Measurements from ENCODE around the gene DNAAF5. TPM values are rescaled to one million over a fixed set of nuclear protein-coding genes. Genes with fewer than 3 reads are reported as not detected.

Gene DNAAF5
- total RNA-seq, 2 donors from 2014 or later = 31.0 to 54.9 TPM

DNA sequence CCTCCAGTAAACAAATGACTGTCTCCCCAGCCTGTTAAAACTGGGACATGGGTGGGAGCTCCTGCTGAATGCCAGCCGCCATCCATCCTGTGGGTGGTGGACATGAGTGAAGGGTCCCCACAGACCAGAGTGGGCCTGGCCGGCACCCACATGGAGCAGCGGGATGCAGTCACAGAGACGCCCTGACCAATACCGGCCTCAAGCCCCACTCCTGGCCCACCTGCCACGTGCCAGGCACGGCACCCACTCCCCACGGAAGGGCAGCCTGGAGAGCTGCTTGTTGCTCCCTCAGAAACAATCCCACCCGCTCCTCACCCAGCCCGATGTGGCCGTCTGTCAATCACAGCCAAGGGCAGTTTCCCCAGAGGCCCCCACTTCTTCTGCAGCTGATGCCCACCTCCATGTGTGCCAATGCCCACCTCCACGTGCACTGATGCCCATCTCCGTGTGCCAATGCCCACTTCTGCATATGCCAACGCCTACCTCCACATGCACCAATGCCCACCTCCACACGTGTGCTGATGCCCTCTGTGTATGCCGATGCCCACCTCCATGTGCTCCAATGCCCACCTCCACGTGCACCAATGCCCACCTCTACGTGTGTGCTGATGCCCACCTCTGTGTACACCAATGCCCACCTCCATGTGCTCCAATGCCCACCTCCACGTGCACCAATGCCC lies 42.8 kb upstream of the DNAAF5 start:
- no peaks in the 10 kb centered on the region for H3K9me3 ChIP-seq
- TF ChIP-seq, protein P1, sequence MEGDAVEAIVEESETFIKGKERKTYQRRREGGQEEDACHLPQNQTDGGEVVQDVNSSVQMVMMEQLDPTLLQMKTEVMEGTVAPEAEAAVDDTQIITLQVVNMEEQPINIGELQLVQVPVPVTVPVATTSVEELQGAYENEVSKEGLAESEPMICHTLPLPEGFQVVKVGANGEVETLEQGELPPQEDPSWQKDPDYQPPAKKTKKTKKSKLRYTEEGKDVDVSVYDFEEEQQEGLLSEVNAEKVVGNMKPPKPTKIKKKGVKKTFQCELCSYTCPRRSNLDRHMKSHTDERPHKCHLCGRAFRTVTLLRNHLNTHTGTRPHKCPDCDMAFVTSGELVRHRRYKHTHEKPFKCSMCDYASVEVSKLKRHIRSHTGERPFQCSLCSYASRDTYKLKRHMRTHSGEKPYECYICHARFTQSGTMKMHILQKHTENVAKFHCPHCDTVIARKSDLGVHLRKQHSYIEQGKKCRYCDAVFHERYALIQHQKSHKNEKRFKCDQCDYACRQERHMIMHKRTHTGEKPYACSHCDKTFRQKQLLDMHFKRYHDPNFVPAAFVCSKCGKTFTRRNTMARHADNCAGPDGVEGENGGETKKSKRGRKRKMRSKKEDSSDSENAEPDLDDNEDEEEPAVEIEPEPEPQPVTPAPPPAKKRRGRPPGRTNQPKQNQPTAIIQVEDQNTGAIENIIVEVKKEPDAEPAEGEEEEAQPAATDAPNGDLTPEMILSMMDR (IDR thresholded peaks at IDR 0.05) = no peak
- H3K27ac ChIP-seq = no peak overlapping the region
- DNase-seq = no peak
- intact Hi-C loops (cut with DNase I) = no loop called here
- H3K36me3 ChIP-seq = no peaks in the 10 kb centered on the region
- H3K4me3 ChIP-seq = no peak overlapping the region
- no peaks in the 10 kb centered on the region for H3K27me3 ChIP-seq
- H3K4me1 ChIP-seq = no peaks in the 10 kb centered on the region
- no peak overlapping the region for H3K9ac ChIP-seq (ENCODE audit: low read depth in 2 of 2, low read length in 2 of 2)

DNA sequence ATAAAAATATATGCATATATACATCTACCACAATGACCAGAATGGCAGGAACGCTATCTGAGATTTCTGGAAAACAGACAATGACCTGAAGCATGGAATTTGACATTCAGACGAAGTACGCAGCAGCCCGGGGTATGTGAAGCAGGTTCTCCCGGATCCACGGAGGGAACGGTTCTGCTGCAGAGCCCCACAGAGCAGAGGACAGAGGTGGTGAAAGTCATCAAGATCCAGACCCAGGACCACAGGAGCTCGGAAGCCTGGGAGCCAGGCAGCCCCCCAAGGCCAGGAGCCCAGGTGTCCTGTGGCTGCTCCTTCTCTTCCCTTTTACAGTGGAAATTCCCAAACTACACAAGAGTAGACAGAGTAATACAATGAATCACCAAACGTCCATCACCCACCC lies 42.1 kb upstream of the DNAAF5 start:
- H3K9ac ChIP-seq (ENCODE audit: low read depth in 2 of 2, low read length in 2 of 2) = no peak overlapping the region
- intact Hi-C loops (cut with DNase I) = no loop called here
- no peaks in the 10 kb centered on the region for H3K4me1 ChIP-seq
- TF ChIP-seq, protein P1 (IDR thresholded peaks at IDR 0.05) = no peak
- H3K36me3 ChIP-seq = no peaks in the 10 kb centered on the region
- no peaks in the 10 kb centered on the region for H3K9me3 ChIP-seq
- H3K4me3 ChIP-seq = no peak overlapping the region
- DNase-seq = no peak
- no peaks in the 10 kb centered on the region for H3K27me3 ChIP-seq
- no peak overlapping the region for H3K27ac ChIP-seq

DNA sequence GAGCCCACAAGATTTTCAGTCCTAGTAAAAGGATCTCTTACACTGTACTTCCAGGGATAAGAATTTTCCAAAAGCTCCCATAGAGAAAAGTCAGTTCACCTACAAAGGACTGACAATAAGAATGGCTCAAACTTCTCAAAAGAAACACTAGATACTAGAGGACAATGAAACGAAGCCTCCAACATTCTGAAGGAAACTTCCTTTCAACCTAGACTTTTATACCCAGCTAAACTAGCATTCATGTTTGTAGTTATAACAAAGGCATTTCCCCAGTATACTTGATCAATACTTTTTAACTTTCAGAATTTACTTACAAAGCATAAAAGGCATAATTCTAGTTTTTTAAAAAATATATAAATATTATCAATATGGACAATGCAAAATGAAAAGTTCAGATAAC lies 41.0 kb upstream of the DNAAF5 start:
- H3K36me3 ChIP-seq = no peaks in the 10 kb centered on the region
- no peak for DNase-seq
- no peaks in the 10 kb centered on the region for H3K9me3 ChIP-seq

DNA sequence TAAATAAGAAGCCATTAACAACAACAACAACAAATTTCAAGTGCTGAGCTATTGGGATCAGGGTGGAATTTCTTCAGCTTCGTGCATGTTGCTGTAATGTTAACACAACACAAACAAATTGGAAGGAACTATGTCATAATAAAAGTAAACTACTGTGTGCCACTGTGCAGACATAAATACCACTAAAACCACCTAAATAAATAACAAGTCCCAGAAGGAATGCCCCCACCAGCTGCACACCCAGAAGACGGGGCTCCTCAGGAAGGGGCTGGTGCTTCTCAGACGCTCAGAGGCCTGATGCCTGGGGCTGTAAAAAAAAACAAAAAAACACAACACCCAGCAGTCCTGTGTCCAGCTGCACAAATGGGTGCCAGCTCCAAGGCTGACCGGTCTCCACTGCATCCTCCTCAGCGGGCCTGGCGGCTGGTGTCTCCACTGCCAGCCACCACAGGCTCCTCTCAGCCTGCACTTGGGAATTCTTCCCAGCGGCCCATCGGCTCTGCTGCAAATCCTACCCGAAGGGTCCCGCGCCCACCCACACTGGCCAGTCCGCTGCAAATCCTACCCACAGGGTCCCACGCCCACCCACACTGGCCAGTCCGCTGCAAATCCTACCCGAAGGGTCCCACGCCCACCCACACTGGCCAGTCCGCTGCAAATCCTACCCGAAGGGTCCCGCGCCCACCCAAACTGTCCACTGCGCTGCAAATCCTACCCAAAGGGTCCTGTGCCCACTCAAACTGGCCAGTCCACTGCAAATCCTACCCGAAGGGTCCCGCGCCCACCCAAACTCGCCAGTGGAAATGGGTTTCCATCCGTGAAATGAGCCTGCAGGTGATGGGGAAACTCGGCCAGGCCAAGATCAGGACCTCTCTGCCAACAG lies 35.8 kb upstream of the DNAAF5 start:
- no peaks in the 10 kb centered on the region for H3K36me3 ChIP-seq
- no peaks in the 10 kb centered on the region for H3K4me1 ChIP-seq
- no peak overlapping the region for H3K27ac ChIP-seq
- DNase-seq = no peak
- intact Hi-C loops (cut with DNase I) = no loop called here
- TF ChIP-seq, protein P1 (IDR thresholded peaks at IDR 0.05) = no peak
- H3K4me3 ChIP-seq = no peak overlapping the region
- no peaks in the 10 kb centered on the region for H3K9me3 ChIP-seq
- H3K9ac ChIP-seq (ENCODE audit: low read depth in 2 of 2, low read length in 2 of 2) = no peak overlapping the region
- H3K27me3 ChIP-seq = no peaks in the 10 kb centered on the region

More for the DNA sequence above, 41.0 kb upstream of the DNAAF5 start:
- TF ChIP-seq, protein P1 (IDR thresholded peaks at IDR 0.05) = no peak
- Histone ChIP-seq H3K4me3 (no peak overlapping the region), H3K4me1 (no peaks in the 10 kb centered on the region), H3K27me3 (no peaks in the 10 kb centered on the region), H3K27ac (no peak overlapping the region), H3K9ac (ENCODE audit: low read depth in 2 of 2, low read length in 2 of 2) (no peak overlapping the region)
- intact Hi-C loops (cut with DNase I) = no loop called here

DNA sequence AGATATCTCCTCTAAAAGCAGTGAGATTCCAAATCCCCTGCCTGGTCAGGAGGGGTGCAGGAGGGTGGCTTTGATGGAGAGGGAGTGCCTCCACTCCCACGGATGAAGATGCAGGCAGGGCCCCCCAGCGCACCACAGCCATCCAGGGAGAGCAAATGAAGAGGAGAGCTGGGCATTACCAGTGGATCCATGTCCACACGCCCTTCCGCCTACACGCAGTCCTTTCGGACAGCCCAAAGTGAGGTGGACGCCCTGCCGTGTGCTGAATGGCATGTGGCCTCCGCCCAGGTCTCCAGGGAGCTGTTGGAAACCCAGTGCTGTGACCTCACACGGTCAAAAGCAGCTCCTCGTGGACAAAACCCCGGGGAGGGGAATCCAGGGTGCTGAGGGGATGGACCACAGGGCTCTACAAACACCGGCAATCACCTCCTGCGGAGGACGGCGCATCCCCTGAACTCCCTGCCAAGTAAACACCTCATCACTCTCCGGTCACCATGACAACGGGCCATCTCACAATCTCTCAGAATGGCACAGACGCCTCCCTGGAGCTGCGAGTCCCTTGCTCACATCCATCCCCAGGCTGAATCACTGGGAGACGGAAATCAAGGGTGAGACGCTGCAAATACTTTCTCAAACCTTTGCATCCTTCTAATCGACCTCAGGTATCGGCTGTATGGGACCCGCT lies 35.0 kb upstream of the DNAAF5 start:
- Histone ChIP-seq H3K27me3 (no peaks in the 10 kb centered on the region), H3K27ac (no peak overlapping the region), H3K4me3 (no peak overlapping the region), H3K4me1 (no peaks in the 10 kb centered on the region), H3K9ac (ENCODE audit: low read depth in 2 of 2, low read length in 2 of 2) (no peak overlapping the region), H3K36me3 (no peaks in the 10 kb centered on the region), H3K9me3 (no peaks in the 10 kb centered on the region)
- TF ChIP-seq, protein P1 (IDR thresholded peaks at IDR 0.05) = no peak
- no peak for DNase-seq
- intact Hi-C loops (cut with DNase I) = no loop called here

Measured in colonic mucosa (tissue), 4 donors.